ENCODE data around the gene KCND2.

KCND2 gene

DNA sequence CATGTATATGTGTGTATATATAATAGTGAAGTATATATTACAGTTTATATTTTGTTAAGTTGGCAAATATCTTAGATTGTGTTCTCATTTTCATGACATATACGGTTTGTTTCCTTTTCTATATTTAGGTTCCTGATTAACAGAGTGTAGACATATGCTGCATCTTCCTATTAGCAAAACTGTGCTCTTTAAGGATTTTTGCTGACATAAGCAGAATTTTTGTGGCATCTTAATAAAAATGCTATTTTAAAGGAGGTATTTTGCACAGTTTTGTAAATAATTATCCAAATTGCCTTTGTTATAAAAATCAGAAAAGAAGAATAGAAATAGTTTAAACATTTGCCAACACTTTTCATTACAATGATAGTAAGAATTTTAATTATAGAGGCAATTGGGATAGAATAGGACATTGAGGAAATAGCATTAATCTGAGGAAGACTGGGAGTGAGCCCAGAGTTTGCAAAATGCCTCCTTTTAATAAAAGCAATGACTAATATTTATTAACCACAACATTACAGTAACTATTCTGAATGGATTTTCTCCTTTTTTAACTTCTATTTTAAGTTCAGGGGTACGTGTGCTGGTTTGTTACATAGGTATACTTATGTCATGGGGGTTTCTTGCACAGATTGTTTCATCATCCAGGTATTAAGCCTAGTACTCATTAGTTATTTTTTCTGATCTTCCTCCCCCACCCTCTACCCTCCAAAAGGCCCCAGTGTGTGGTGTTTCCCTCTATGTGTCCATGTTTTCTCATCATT lies 38.2 kb downstream of the KCND2 start:
- DNase-seq: no peak

DNA sequence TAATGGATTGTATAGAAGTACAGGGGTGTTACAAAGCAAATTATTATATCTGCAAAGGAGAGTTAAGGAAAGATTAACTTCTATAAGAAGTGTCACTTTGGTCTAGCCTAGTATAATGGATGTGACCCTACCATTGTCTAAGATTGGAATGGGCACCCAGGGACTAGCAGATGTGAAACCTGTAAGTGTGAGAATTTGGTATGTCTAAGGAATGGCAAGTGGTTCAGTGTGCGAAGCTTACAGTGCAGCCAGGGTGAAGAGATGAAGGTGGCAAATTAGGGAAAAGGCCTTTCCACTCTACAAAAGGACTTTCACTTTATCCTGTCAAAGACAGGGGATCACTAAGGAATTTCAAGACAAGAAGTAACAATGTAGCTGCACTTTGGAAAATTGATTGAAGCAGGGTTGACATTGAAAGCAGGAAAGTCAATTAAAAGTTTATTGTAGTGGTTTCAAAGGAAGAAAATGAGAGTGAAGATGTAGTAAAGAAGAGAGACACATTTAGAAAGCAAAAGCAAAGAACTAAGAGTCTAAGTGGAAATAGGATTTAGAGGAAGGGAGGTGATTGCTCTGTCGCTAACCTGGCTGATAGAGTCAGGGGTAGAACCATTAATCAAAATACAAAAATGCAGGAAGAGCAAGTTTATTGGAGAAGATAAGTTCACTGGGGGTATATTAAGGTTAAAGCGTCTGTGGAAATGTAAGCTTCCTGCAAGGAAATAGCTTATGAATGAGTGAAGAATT lies 47.4 kb downstream of the KCND2 start:
- no peak for DNase-seq

DNA sequence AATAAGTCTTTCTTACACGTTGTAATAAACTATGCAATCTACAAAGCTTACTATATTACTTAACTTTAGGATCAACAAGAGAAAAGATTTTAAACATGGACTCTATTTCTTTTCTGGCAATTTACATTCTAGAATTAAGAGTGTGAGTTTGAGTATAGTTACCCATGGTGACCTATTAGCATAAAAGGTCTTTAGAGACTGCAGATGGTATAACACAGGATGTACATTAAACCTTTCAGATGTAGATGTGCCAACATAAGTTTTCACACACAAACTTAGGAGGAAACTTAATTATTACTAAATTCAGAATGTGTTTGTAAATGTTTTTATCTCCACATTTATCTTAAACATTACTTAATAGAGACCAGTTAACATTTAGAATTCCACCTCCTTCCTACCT lies 54.1 kb downstream of the KCND2 start:
- no peak for DNase-seq

DNA sequence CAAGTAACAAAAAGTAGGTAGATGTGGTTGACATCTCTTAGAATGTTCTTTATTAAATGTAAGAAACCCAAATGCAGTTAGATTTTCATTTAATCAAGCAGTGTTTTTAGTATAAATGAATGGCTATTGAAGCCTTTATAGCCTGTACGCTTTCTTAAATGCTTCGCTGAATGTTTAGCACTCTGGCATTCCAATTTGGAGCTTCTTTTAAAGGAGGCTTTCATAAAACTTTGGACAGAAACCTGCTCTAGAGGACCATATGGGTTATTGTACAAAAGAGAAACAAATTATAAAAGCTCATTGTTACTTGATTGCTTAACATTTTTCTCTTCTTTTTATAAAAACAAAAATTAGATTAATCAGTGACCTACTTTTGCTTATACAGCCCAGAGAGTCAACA lies 59.5 kb downstream of the KCND2 start:
- DNase-seq: no peak

DNA sequence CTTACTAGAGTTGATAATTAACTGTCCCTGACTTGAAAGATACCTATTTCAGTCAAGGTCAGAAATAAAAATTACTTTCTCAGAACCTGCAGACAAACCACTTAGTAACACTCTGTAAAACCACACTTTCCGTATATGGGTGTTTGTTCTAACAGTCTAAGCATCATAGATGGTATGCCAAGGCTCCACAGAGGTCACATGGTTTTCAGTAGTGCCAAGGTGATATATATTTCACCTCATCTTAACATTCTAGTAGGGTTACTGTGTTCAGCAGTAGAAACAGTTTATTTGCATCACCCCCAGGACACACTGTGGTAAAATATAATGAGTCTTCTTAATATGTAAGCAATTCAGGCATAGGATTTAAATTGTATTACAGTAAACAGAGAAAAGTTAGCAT lies 61.5 kb downstream of the KCND2 start:
- no peak for DNase-seq

DNA sequence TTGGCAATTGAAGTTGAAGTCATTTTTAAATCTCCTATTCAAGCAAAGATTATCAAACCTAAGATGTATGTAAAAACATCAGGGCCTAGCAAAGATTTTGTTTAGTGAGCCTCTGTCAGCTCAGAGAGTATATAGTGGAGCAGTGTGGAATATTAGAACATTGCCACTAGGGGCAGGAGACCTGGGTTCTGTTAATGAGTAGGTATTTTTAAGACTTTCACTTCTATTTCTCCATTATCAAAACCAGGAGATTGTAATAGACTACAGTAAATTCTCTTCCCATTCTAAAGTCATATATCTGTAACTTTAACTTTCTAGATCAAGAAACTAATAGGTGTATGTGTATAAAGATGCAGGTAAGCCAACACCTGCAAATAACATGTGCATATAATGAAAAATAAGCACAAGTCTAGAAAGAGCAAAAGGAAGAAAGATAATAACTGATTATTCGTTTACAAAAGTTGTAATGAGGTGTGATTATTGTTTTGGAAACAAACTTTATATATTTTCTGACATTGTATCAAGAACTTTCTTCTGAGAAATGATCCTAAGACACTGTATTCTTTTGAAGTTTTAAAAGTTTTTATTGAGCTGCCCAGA lies 64.4 kb downstream of the KCND2 start:
- DNase-seq: peak; percentile 12

DNA sequence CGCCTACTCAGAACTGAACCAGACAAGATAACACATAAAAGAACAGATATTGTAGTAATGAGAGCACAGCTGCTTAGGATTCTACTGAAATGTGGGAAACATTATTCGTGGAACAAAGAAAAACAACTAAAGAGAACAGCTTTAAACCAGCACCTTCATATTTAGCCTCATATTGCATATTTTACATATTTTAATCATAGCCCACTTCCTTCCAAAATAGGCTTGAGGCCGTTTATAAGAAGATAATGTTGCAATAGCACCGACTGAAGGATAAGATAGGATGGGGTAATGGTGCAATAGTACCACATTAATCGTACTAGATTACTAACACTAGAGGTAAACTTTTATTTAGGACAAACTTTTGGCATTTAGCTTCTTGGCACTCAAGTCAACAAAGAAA lies 71.3 kb downstream of the KCND2 start:
- no peak for DNase-seq

DNA sequence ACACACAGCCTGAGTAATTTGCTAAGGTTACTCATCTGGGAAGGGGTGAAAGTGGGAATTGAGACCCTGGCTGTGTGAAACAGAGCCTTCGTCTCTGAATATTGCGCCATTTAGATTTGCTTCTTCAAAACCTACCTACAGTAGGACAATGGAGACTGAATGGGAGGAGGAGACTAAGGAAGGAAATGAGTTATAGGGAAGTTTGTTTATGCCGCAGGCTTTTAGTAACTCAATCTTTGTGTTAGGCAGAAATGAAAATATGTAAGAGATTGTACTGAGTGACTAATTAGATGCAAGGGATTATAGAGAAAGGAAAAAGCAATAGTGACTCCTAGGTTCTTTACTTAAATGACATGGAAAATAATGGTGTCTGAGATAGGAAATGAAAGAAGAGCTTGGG lies 80.2 kb downstream of the KCND2 start:
- DNase-seq: no peak

DNA sequence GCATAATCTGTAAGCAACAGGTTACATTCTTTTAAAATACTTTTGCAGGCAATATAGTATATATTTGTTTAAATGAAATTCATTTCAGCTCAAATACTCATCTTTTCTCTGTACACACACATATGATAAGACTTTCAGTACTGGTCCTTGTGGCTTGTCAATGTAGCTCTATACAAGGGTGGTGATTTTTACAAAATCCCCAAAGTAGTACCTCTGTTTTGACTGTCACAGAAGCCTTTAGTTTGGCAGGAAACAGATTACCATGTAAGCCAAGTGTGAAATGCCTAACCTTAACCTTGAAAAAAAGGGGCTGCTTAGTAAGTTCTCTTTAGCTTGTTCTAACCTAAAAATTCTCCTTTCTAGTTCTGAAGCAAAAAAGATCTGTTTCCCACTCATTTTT lies 87.9 kb downstream of the KCND2 start:
- DNase-seq: no peak

DNA sequence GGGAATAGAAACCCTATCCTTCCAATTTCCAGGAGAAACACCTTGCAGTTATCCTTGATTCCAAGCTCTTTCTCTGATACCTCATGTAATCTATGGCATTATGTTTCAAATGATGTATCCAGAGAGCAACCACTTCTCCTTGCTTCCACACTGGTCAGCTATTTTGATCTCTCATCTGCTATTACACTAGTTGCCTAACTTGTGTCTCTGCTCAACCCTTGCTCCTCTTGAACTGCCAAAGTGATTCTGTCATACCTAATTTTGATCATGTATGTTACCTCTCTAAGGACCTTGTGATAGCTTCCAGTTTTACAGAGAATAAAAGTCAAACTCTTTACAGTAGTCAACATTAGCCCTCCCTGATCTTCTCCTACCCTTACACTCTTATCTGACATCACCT lies 90.4 kb downstream of the KCND2 start:
- no peak for DNase-seq

DNA sequence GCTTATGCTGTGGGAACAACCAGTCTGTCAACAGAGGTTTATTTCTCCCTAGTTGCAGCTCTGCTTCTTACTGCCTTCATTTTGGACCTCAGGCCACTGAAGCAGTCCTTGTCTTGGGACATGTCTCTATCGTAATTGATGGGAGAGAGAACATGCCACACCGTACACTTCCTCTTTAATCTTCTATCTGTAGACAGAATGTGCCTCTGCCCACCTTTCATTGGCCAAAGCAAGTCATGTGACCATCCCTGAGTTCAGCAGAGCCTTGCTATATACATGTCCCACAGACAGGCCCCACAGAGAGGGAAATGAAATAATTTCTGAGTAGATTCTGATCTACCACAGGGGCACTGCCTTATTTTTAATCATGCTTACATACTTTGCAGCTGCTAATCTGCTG lies 98.0 kb downstream of the KCND2 start:
- DNase-seq: no peak

DNA sequence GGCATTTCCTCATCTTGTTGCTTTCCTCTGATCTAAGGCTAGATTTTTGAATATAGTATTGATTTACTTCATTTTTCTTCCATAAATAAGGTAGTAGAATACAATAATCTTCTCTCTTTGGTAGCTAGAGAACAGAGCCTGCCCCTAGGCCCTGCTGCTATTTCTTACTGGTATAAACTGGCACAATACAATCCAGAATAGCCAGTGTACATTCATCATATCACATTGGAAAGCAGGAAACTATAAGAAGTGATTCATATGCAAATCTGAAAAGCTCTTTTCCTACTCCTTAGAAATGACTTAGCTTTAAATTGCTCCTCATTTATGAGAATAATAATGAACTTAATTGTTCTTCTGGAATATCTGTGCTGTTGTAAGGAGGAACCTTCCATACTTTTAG lies 100.2 kb downstream of the KCND2 start:
- DNase-seq: no peak

DNA sequence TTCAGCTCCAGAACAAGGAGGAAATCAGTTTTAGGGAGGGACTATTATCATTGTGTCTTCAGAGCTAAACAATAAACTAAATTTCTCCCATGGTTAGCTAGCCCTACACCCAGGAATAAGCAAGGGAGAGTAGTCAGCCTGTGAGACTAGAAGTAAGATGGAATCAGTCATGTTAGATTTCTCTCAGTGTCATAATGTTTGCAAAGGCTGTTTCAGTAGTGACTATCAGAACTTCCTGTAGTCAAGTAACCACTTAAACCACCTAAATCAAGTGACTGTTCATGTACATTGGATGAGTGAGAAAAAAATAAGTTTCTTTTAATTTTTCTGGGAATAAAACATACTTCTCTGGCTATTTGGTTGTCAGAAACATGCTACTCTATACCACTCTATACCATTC lies 121.6 kb downstream of the KCND2 start:
- DNase-seq: no peak

DNA sequence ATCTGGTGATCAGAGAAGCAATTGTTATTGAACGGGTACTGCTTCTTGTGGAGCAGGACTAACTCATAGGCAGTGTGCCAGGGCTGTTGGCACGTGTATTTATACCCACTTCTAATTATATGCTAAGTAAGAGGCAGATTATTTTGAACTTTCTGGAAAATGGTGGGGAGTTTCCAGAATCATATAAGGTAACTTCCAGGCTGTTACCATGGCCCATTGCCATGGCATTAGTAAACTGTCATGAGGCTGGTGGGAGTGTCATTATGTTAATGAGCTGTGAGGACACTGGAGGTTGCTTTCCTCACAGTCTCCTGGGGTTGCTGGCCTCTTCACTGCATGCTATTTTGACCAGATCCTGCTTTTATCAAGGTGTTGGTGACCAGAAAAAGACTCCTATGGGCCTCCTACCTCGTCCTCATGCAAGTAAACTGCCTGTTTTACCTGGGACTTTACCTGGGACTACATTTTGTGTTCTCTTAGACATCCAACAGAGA lies 122.6 kb downstream of the KCND2 start:
- DNase-seq: no peak

DNA sequence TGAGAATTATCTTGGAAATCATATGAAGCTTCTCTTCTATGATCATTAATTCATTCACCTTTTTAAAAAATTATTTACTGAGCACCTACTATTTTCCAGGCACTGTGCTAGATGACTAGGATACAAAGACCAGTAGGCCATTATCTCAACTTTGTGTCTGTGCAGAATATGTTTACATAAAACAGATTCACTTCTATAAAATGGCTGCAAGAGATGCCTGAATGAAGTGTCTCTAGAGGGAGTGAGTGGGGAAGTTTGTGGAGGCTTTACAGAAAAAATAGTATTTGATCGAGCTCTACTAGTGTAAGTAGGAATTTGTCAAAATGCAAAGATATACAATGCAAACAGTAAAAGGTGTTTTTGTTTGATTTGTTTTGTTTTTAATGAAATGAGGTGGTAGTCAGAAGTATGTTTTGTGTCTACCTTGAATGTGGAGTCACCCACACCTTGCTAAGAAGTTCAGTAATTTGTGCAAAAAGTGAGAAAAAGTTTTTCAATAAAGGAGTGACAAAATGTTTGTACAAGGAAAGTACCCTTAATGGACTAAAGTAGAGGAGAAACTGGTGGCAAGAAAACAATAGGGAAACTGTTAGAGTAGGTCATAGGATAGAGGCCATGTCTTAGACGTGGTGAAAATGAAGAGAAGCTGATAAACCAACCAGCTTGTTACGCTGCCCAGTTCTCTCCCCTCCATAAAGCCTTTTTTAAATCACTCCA lies 125.5 kb downstream of the KCND2 start:
- DNase-seq: no peak

DNA sequence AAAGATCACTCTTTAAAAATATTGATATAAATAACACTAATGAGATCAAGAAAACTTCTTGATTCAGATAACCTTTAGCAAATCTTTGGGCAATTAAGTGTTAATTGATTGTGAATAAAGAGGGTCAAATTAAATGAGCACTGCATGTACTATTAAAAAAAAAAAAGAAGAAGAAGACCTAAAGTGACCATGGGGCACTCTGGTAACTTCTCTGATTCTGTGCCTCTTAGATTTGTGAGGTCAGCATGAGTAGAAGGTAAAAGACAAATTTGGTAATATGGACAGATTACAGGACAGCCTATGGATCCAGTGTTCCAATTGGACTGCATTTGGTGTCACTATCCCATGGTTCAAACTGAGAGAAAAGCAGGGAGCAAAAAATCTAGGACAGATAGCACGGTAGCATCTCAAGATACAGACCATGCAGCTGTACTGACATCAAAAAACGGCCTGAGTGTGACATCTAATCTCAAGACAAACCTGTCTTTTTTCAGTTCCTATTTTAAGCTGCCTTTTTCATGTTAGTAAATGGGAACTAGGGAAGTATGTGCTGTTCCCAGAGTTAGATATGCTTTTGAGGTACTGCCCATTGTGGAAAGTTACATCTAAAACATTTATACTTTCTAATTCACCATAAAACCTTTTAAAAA lies 128.0 kb downstream of the KCND2 start:
- DNase-seq: no peak

DNA sequence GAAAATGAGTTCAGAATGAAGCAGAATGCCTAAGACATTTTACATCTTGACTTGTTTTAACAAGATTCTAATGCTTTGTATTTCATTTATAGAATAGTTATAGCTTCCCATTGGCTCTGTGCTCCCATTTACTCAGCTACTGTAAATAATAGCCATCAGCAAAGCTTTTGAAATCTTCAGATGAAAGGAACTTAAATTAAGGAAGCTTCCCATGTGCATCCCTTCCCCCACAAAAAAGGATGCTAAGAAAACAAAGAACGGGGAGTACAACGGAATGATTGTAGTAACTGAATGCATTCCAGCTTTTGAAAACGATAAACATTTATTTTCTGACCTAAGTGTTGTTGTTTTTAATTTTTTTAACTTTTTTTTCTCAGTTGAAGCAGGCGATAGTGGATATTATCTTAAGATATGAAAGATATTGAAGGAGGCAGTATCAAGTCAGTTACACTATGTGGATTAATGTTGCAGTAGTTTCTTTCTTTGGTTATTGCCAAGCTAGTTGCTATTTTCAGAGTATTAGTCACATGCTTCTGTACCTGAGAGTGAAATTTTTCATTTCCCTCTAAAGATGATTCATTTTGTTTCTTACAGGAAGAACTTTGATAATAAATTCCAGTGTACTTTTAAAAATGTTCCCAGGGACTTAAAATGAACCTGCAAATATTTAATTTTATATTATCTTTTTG lies 129.2 kb downstream of the KCND2 start:
- DNase-seq: no peak

DNA sequence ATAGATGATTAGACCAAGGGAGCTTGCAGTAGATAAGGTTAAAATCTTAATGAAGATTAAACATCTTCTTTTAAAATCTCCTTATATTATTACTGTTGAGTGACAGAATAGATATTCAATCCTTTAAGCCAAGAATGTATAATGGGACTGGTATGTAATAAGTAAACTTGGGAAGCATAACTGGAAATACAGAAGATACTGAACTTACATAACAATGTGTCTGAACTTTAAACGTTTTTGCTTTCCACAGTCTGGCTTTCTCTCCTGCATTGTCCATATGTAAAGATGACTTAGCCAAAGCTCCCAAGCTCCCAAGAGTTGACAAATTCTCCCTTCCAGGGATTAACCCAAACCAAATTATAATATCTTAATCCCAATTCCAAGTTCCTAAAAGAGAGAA lies 129.8 kb downstream of the KCND2 start:
- no peak for DNase-seq

DNA sequence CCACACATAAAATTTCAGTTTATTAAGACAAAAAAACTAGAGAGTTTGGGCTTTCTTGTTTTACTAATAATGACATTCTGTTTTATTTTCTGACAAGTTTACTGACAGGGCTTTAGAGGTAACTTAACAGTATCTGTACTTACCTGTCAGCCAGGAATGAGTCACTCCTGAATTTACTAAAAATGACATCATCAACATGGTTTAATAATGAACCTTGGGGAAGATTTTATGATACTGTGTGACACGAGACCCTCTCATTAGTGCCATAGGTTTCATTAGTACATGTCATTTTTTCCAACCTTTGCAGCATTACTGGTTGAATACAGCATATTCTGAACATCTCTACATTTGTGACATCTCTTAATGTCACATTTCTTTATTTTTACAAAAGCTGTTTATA lies 131.1 kb downstream of the KCND2 start:
- DNase-seq: no peak

DNA sequence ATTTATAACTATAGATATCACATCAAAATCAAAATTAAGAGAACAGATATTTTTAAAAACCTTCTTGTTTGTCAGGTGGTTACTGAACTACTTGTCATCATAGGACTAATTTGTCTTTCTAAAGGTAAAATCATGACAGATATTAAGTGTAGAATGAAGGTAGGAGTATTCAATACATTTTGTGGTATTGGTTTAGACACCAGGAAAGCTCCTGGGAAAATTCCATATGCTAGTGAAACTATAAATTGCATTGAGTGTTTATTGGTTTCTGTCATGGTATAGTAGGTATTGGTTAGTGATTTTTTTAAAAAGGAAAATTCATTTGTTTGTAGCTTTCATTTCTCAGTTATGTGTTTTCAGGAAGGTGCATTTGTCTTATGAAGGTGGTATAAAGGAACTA lies 132.7 kb downstream of the KCND2 start:
- no peak for DNase-seq

DNA sequence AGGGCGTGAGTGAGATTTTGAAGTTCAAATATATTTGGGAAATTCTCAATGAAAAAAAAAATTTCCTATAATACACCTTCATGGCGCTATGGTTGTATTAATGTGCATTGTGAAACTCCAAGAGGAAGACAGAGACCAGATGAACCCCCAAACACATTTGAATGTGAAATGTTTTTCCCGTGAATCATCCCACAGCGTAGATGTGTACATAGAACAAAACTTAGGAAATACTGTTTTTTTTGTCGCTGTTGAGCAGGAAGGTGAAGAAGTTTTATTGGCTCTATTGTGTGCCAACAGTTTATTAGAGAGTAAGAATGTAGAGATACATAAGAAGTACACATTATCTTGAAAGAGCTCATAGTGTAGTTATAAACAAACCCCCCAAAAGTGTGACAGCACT lies 134.0 kb downstream of the KCND2 start:
- no peak for DNase-seq
